Kidney (tissue), 14 donors: ENCODE results near the gene PDGFD. TPM values are rescaled to one million over a fixed set of nuclear protein-coding genes. Genes with fewer than 3 reads are reported as not detected.

Source experiments
- DNase-seq, 5 donors: peaks; one replicate each; pipeline ENCODE4 v3.0.0-alpha.2; 2013 to 2020
- FAIRE-seq: peaks from 2 replicates; lab custom pipeline; 2012; peaks lifted over from hg19 to GRCh38; lab: Jason Lieb, UNC
- H3K27ac ChIP-seq, 2 donors: one replicate each; pipeline ENCODE4 v1.7.0; 2013; ENCODE audit warnings: low read depth in 2 of 2, low read length in 2 of 2, inconsistent platforms in 1 of 2
- H3K27me3 ChIP-seq: one replicate; pipeline ENCODE4 v1.7.1; 2013; ENCODE audit warnings: low read length, inconsistent platforms; ENCODE audit not compliant: control insufficient read depth, insufficient read depth
- H3K36me3 ChIP-seq, 3 donors: one replicate each; pipeline versions ENCODE4 v1.7.0 to v1.7.1; 2013; ENCODE audit warnings: low read length in 3 of 3, control low read depth in 1 of 3, inconsistent platforms in 1 of 3; ENCODE audit not compliant: insufficient read depth in 3 of 3, control insufficient read depth in 2 of 3
- H3K4me1 ChIP-seq, 3 donors: one replicate each; pipeline versions ENCODE4 v1.7.0 to v1.7.1; 2013; ENCODE audit warnings: low read length in 3 of 3, inconsistent platforms in 1 of 3, low read depth in 1 of 3; ENCODE audit not compliant: control insufficient read depth in 2 of 3, insufficient read depth in 2 of 3
- H3K4me3 ChIP-seq, 3 donors: one replicate each; pipeline versions ENCODE4 v1.7.0 to v1.8.1; 2013; ENCODE audit warnings: low read length in 3 of 3, control low read depth in 1 of 3, inconsistent platforms in 1 of 3
- H3K9ac ChIP-seq, 3 donors: one replicate each; pipeline versions ENCODE4 v1.7.0 to v1.7.1; 2013; ENCODE audit warnings: low read length in 3 of 3, control low read depth in 1 of 3, inconsistent platforms in 1 of 3
- H3K9me3 ChIP-seq, 3 donors: one replicate each; pipeline versions ENCODE4 v1.7.0 to v1.7.1; 2013; ENCODE audit warnings: low read length in 3 of 3, control low read depth in 1 of 3, inconsistent platforms in 1 of 3; ENCODE audit not compliant: control insufficient read depth in 2 of 3, insufficient read depth in 1 of 3
- CTCF ChIP-seq: IDR thresholded peaks from 3 replicates; pipeline ENCODE4 v1.5.1; 2012; ENCODE audit warnings: mild to moderate bottlenecking, moderate library complexity, borderline replicate concordance; ENCODE audit not compliant: insufficient read depth; ENCODE audit errors: extremely low read depth
- intact Hi-C: fragments of 100-400 bp; cut with DNase I; formaldehyde crosslinking; loops from one replicate; pipeline ENCODE4 v1.11.1; 2022
- polyA plus RNA-seq: library from polyadenylated mRNA; stranded (reverse); fragments of 350-450 nt; fragmentation: Illumina TruSeq; extraction: RNeasy Lipid Tissue Mini Kit (QIAGEN cat#74804); gene quantifications from one replicate; pipeline ENCODE4 v1.2.3, GENCODE V29; 2014; ENCODE audit warnings: low read depth, low replicate concordance; ENCODE audit not compliant: insufficient read depth
- total RNA-seq: library from RNA; stranded (reverse); fragmentation: NEBNext Ultra II Directional; extraction: Animal tissue kit (Norgen Biotek cat#: 25700); gene quantifications from one replicate; pipeline ENCODE4 v1.2.1, GENCODE V29; 2021
- donor health status: control.
- donor health status: control.
- donor health status: control.
- donor health status: control.
- donor health status: control.
- donor health status: DM: yes; HTN: yes; CAD: no.
- donor health status: Normal renal cell carcinoma (clear cell type).

Gene PDGFD
- total and polyA plus RNA-seq, 2 donors from 2014 or later = 5.3 to 12.2 TPM

- Histone ChIP-seq H3K27me3 (no peaks in the 10 kb centered on the region), H3K4me1 (no peaks in the 10 kb centered on the region), H3K36me3 (no peaks in the 10 kb centered on the region), H3K27ac (no peak overlapping the region), H3K4me3 (no peak overlapping the region), H3K9ac (no peak overlapping the region), H3K9me3 (no peaks in the 10 kb centered on the region)
- intact Hi-C loops = loop anchor here (10.0 kb wide), 1 partner anchor 471 kb away; no protein-coding TSS in a partner anchor
- DNase-seq (no peak), FAIRE-seq (no peak)
- TF ChIP-seq CTCF = no peak
Observed at GRCh38 chr11:104155375-104155774, 8.6 kb downstream of the PDGFD start.

GRCh38 chr11:104154296-104154695, 9.7 kb downstream of the PDGFD start:
- no peak overlapping the region for H3K27ac ChIP-seq
- no peaks in the 10 kb centered on the region for H3K4me1 ChIP-seq
- no peaks in the 10 kb centered on the region for H3K27me3 ChIP-seq
- no peak for TF ChIP-seq CTCF
- intact Hi-C loops = loop anchor here (10.0 kb wide), 1 partner anchor 469 kb away; no protein-coding TSS in a partner anchor
- H3K4me3 ChIP-seq = no peak overlapping the region
- H3K9me3 ChIP-seq = no peaks in the 10 kb centered on the region
- H3K36me3 ChIP-seq = no peaks in the 10 kb centered on the region
- H3K9ac ChIP-seq = no peak overlapping the region
- no peak for FAIRE-seq
- no peak for DNase-seq

- Histone ChIP-seq H3K27me3 (no peaks in the 10 kb centered on the region), H3K4me1 (no peaks in the 10 kb centered on the region), H3K27ac (no peak overlapping the region), H3K9ac (no peak overlapping the region), H3K36me3 (no peaks in the 10 kb centered on the region), H3K4me3 (no peak overlapping the region), H3K9me3 (no peaks in the 10 kb centered on the region)
- intact Hi-C loops = loop anchor here (10.0 kb wide), 1 partner anchor 468 kb away; no protein-coding TSS in a partner anchor
- no peak for FAIRE-seq
- no peak for TF ChIP-seq CTCF
- DNase-seq = no peak
Observed at GRCh38 chr11:104152941-104153505, 10.9 kb downstream of the PDGFD start.
